Cardiac septum (tissue), 1 donor: ENCODE measurements around the gene HPSE. TPM values are rescaled to one million over a fixed set of nuclear protein-coding genes. Genes with fewer than 3 reads are reported as not detected.

Experiments used
- DNase-seq: peaks from one replicate; pipeline ENCODE4 v3.0.0-alpha.2; 2020; ENCODE audit warnings: low spot score
- intact Hi-C: fragments of 100-400 bp; cut with DNase I; formaldehyde crosslinking; loops from one replicate; pipeline ENCODE4 v1.14.0; 2022
- long read RNA-seq: library from polyadenylated mRNA; unstranded; transcript quantifications from one replicate; pipeline ENCODE4 v2.0.0, GENCODE V29; 2021
- total RNA-seq: library from RNA; stranded (reverse); fragmentation: NEBNext Ultra II Directional; extraction: Animal tissue kit (Norgen Biotek cat#: 25700); gene quantifications from one replicate; pipeline ENCODE4 v1.2.1, GENCODE V29; 2021
- donor health status: DM: no; HTN: no; CAD: no.

The HPSE gene
- 0.97 TPM for total RNA-seq
- long read RNA-seq, full-length matches to known transcripts = 1 of 1 reads
- long read RNA-seq, partial matches to known transcripts = 0 of 1 reads
- long read RNA-seq, other reads (novel, unspliced or antisense) = 0 of 1 reads

DNA sequence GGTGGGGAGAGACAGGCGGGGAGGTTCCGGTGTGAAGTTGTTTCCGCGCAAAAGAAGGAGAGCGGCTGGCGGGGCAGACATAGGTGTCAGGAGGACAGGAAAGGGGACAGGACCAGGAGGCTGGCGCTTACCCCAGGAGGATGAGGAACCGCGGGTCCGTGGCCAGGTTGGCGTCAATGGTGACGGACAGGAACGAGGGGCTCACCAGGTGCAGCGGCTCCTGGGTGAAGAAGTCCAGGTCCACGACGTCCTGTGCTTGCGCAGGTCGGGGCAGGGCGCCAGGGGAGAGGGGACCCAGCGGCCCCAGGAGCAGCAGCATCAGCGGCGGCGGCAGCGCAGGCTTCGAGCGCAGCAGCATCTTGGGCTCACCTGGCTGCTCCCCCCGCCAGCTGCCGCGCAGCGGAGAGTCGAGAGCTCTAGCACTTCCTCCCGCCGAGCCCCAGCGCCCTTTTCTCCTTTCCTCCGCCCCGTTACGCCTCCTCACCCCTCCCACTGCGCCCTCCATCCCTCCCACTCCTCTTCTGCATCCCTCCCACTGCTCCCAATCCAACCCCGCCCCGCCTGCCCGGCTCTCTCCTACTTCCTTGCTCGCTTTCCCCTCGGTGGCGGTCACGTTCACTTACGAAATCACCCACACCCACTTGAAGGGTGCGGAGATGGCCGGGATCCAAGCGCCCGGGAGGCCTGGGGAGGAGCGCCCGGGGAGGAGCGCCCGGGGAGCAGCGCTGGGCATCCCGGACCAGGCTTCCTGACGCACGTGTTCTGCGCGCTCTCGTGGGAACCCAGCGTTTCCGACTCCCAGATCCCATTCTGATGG lies at the start of gene HPSE:
Gene HPSE, minus strand, starts transcription at position 424 of the 817 bp plus-strand sequence. Its CDS starts 66 bp downstream, at position 358.
- intact Hi-C loops = no loop called here
- DNase-seq = peak; percentile 90

DNA sequence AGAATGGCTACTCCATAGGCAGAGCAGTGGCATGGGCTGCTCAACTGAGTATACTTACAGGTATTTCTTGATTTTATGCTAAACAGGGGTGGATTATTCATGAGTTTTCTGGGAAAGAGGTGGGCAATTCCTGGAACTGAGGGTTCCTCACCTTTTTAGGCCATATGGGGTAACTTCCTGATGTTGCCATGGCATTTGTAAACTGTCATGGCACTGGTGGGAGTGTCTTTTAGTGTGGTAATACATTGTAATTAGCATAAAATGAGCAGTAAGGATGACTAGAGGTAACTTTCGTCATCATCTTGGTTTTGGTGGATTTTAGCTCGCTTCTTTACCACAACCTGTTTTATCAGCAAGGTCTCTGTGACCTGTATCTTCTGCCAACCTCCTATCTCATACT lies 48.2 kb upstream of the HPSE start:
- intact Hi-C loops = no loop called here
- no peak for DNase-seq

GRCh38 chr4:83381173-83381572 lies 46.5 kb upstream of the HPSE start:
- intact Hi-C loops = no loop called here
- no peak for DNase-seq

GRCh38 chr4:83378419-83378818 lies 43.8 kb upstream of the HPSE start:
- no peak for DNase-seq
- intact Hi-C loops = no loop called here

DNA sequence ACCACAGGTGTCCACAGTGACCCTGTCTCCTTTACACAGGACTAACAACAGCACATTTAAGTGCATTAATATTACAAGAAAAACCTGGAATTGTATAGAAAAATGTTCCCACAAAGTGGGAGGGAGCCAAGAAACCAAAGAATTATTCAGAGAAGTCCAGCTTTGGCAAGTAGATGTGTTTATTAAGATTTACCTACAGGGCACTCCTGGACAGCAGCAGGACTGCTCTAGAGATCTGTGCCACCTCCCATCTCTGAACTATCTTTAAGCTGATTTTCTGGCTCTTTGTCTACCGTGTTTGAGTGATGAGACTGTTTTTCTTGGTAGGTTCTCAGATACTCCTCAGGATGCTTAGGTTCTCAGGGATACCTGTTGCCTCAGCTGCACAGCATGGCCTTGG lies 38.3 kb upstream of the HPSE start:
- DNase-seq = no peak
- intact Hi-C loops = no loop called here

- DNase-seq = no peak
- intact Hi-C loops = no loop called here
Observed at GRCh38 chr4:83371936-83372335, 37.3 kb upstream of the HPSE start.

DNA sequence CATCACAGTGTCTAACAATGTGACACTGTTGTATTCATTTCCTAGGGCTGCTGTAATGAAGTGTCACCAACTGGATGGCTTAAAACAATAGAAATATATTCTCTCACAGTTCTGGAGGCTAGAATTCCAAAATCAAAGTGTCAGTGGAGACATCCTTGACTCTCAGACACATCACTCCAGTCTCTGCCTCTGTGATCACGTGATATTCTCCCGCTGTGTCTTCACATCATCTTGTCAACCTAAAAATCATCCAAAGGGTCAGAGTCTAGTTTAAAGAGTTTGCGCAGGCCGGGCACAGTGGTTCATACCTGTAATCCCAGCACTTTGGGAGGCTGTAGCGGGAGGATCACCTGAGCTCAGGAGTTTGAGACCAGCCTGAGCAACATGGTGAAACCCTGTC lies 36.6 kb upstream of the HPSE start:
- intact Hi-C loops = no loop called here
- DNase-seq = no peak

DNA sequence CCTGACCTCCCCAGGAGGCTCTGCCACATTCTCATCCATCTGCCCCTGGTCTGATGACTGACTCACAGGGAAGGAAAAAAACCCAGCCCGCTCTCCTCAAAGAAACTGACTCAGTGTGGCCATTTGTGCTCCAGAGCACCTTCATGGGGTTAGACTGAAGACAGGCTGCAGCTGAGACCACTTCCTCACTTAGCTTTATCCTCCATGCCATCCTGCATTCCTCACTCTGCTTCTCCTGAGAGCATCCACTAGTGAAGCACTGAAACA lies 35.9 kb upstream of the HPSE start:
- intact Hi-C loops = no loop called here
- DNase-seq = no peak

GRCh38 chr4:83369831-83370639 lies 35.4 kb upstream of the HPSE start:
- intact Hi-C loops = no loop called here
- DNase-seq = no peak

GRCh38 chr4:83364312-83364711 lies 29.7 kb upstream of the HPSE start:
- DNase-seq = no peak
- intact Hi-C loops = no loop called here

DNA sequence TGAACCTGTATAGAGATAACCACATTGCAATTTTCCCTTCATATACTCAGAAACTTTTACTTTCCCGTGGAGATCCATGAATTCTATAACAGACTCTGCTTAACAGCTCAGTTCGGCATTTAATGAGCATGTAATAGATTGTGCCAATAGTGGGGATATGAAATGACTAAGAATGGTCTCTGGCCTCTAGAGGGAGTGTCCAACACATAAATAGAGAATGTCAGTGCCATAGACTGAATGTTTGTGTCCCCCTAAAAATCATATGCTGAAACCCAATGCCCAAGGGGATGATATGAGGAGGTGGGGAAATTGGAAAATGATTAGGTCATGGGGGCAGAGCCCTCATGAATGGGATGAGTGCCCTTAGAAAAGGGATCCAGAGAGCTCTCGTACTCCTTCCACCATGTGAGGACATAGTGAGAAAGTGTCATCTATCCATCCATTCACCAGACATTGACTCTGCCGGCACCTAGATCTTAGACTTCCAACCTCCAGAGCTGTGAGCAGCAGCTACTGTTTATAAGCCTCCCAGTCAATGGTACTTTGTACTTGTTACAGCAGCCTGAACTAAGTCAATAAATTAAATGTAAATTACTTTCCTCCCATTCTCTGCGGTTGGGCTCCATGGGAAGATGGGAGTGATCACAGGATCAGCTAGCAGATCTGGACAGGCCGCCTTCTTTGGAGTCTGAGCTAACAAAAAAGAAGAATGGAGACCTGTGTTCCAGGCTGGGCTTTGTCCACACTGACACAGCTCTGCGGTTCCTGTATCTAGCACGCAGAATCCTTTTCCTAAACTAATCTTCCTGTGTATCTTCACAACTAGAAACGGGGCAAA lies 28.1 kb upstream of the HPSE start:
- intact Hi-C loops = no loop called here
- no peak for DNase-seq

DNA sequence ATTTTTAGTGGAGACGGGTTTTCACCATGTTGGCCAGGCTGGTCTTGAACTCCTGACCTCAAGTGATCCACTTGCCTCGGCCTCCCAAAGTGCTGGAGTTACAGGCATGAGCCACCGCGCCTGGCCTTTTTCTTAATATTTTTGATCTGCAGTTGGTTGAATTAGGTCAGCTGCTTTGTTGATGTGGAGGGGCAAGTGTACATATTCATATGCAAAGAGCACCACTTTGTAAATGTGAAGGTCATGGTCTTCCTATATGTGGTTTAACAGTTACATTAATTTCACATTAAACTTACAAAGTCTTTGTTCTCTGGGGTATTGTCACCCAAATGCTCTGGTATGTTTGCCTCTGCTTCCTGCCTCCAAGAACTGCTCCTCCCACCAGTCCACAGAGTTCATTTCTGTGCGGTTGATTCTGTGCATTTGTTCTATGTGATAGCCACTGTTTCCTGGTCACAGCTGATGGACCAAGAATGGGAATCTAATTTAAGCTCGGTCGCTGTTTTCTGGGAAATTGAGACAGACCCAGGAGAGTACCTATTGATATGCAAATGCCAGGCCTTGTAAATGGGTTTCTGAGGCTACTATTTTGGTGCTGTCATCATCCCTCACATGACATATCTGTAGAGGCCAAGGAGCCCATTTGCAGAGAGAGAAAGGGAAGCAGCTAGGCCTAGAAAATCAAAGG lies 26.9 kb upstream of the HPSE start:
- no peak for DNase-seq
- intact Hi-C loops = no loop called here

DNA sequence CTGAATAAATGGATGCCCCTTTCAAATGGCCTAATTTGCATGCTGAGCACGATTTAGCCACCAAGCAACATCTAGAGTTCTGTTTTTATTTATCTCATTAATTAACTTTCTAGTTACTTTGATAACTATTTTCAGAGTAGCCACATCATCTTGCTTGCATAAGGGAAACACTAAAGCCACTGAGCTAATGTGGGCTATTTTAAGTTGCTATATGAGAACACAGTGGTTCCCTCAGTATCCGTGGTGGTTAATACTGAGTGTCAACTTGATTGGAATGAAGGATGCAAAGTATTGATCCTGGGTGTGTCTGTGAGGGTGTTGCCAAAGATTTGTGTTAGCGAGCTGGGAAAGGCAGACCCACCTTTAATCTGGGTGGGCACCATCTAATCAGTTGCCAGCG lies 25.4 kb upstream of the HPSE start:
- DNase-seq = no peak
- intact Hi-C loops = no loop called here

GRCh38 chr4:83358410-83358809 lies 23.8 kb upstream of the HPSE start:
- DNase-seq = no peak
- intact Hi-C loops = no loop called here

GRCh38 chr4:83356899-83357661 lies 22.4 kb upstream of the HPSE start:
- intact Hi-C loops = no loop called here
- DNase-seq = no peak

GRCh38 chr4:83353516-83353915 lies 18.9 kb upstream of the HPSE start:
- intact Hi-C loops = no loop called here
- no peak for DNase-seq

- no peak for DNase-seq
- intact Hi-C loops = no loop called here
Observed at GRCh38 chr4:83348074-83348473, 13.4 kb upstream of the HPSE start.

GRCh38 chr4:83342476-83342875 lies 7.8 kb upstream of the HPSE start:
- intact Hi-C loops = no loop called here
- no peak for DNase-seq
